K562 (cell line): ENCODE data around the gene HEXIM1. TPM values are rescaled to one million over a fixed set of nuclear protein-coding genes. Genes with fewer than 3 reads are reported as not detected.
A peak's percentile ranks its signal among the peaks of the same experiment; 100 is the strongest.

Source experiments
- BRF2 ChIP-seq: IDR thresholded peaks from 3 replicates; pipeline ENCODE4 v1.6.1; 2011; ENCODE audit warnings: borderline replicate concordance, mild to moderate bottlenecking; ENCODE audit not compliant: insufficient read length, insufficient read depth
- ETV1 ChIP-seq: fragments of 450-650 bp; conservative IDR thresholded peaks from 2 replicates; pipeline ENCODE4 v1.6.1; 2016; ENCODE audit warnings: missing genetic modification characterization, control low read depth, low read depth, missing compliant biosample characterization
- FOXA3 ChIP-seq, 2 experiments: fragments of 450-650 bp in 1 of 2; sonication (generic) in 1 of 2; formaldehyde crosslinking; IDR thresholded peaks in 1 of 2; conservative IDR thresholded peaks in 1 of 2; 2 replicates each; pipeline versions ENCODE4 v1.4.0 to v1.8.0; 2020 to 2022; ENCODE audit warnings: mild to moderate bottlenecking in 2 of 2, missing genetic modification reagents in 1 of 2
- GATAD2A ChIP-seq: fragments of 450-650 bp; IDR thresholded peaks from 2 replicates; pipeline ENCODE4 v1.6.1; 2017
- HSF4 ChIP-seq: fragments of 250-450 bp; sonication (Bioruptor Pico); IDR thresholded peaks from 2 replicates; pipeline ENCODE4 v2.1.2; 2022; ENCODE audit warnings: mild to moderate bottlenecking, moderate library complexity, borderline replicate concordance
- NFE2L1 ChIP-seq: fragments of 450-650 bp; IDR thresholded peaks from 2 replicates; pipeline ENCODE4 v1.6.1; 2016; ENCODE audit warnings: missing genetic modification characterization, low read depth, mild to moderate bottlenecking, missing compliant biosample characterization, moderate library complexity, borderline replicate concordance
- SETDB1 ChIP-seq: IDR thresholded peaks from one replicate; pipeline ENCODE4 v1.6.1; 2012; ENCODE audit warnings: low read length, control low read depth, inconsistent platforms
- SRSF9 ChIP-seq: fragments of 200-400 bp; formaldehyde crosslinking; IDR thresholded peaks from 2 replicates; pipeline ENCODE4 v1.6.1; 2017; ENCODE audit warnings: low read depth, low read length, borderline replicate concordance
- TBL1XR1 ChIP-seq, 2 experiments: IDR thresholded peaks; 2 replicates each; pipeline ENCODE4 v1.6.1; 2012; ENCODE audit warnings: improper control_type of control experiment in 2 of 2, low read length in 2 of 2, mild to moderate bottlenecking in 1 of 2
- TFAP4 ChIP-seq: sonication (generic); formaldehyde crosslinking; IDR thresholded peaks from 2 replicates; pipeline ENCODE4 v1.8.0; 2022; ENCODE audit warnings: missing genetic modification reagents, mild to moderate bottlenecking, moderate library complexity, borderline replicate concordance
- TRIM28 ChIP-seq: fragments of 450-650 bp; IDR thresholded peaks from 2 replicates; pipeline ENCODE4 v1.6.1; 2017
- ZBTB40 ChIP-seq, 2 experiments: fragments of 450-650 bp in 1 of 2; sonication (generic) in 1 of 2; formaldehyde crosslinking in 1 of 2; IDR thresholded peaks; 2 replicates each; pipeline versions ENCODE4 v1.7.1 to v1.9.0; 2016 to 2022; ENCODE audit warnings: inconsistent platforms in 1 of 2, mild to moderate bottlenecking in 1 of 2, missing genetic modification reagents in 1 of 2
- ZKSCAN3 ChIP-seq: fragments of 250-450 bp; sonication (Bioruptor Pico); IDR thresholded peaks from 2 replicates; pipeline ENCODE4 v1.4.0; 2020
- ZNF280B ChIP-seq: fragments of 250-450 bp; sonication (Bioruptor Pico); IDR thresholded peaks from 2 replicates; pipeline ENCODE4 v1.5.1; 2021; ENCODE audit warnings: mild to moderate bottlenecking
- polyA plus RNA-seq, 8 experiments: library from polyadenylated mRNA; depleted of rRNA in 4 of 8; stranded (reverse) in 5 of 8; unstranded in 3 of 8; fragments of >200 nt; fragmentation: Nextera tagmentation in 2 of 8; fragmentation: Illumina TruSeq in 1 of 8; extraction: Ambion mirVana in 2 of 8; extraction: Trizol in 1 of 8; gene quantifications; 2 replicates each; pipeline versions ENCODE4 v1.2.1 to v1.2.3, GENCODE V29; 2011 to 2014; ENCODE audit warnings: inconsistent platforms in 1 of 8, missing spikeins in 1 of 8
- total RNA-seq, 7 experiments: library from RNA; depleted of rRNA in 6 of 7; stranded (reverse); fragments of >200 nt in 6 of 7; fragmentation: Illumina TruSeq in 2 of 7; extraction: Trizol in 2 of 7; gene quantifications; 2 replicates each; pipeline versions ENCODE4 v1.2.1 to v1.2.3, GENCODE V29; 2011 to 2021; ENCODE audit warnings: low replicate concordance in 1 of 7

HEXIM1 gene
- total and polyA plus RNA-seq, 9 of the 15 experiments (the other 6 are each of a cell fraction or from before 2014, with no cell fraction given), result 1.4 to 28.3 (median 9.1) TPM

GRCh38 chr17:45147581-45148182 lies 593 bp upstream of the HEXIM1 start (continued):
- no peak for TF ChIP-seq BRF2
- TF ChIP-seq ETV1 (tag), result no peak; the same call in 1 of the 2 replicates
- peak; percentile 83; the same call in 1 of the 2 replicates for TF ChIP-seq TRIM28
- no peak for TF ChIP-seq ZNF280B (CRISPR knock-in tag)
- no peak for TF ChIP-seq SRSF9
- TF ChIP-seq TFAP4 (CRISPR knock-in tag), result no peak; the same call in 1 of the 2 replicates
- no peak for TF ChIP-seq ZKSCAN3 (CRISPR knock-in tag)
- peak; percentile 59 for TF ChIP-seq ZBTB40 (IDR thresholded peaks at IDR 0.05)
- TF ChIP-seq ZBTB40 (CRISPR knock-in tag; IDR thresholded peaks at IDR 0.05), result no peak
- TF ChIP-seq HSF4, result no peak
- TF ChIP-seq SETDB1, result no peak
- TF ChIP-seq NFE2L1 (tag), result no peak
- peak in 1 of 2 experiments; percentile 72; a peak in 3 of 4 replicates for TF ChIP-seq TBL1XR1 (IDR thresholded peaks at IDR 0.05; ENCODE audit: low read length in 2 of 2)
- peak; percentile 88 to 94 for TF ChIP-seq FOXA3 (CRISPR knock-in tag; conservative IDR thresholded peaks at IDR 0.05 in 1 of 2, IDR thresholded peaks at IDR 0.05 in 1 of 2)
- TF ChIP-seq GATAD2A, result no peak
